Cerebellar nuclear complex (tissue), 1 donor: ENCODE data around the gene RPS18.
"Not testable (repeated sequence)": the region's sequence is repeated elsewhere in the genome, so short reads cannot be mapped to it uniquely, and the experiment has no call there.

Experiments
- DNase-seq, 2 experiments: peaks; one replicate each; lab custom pipeline; 2025; lab: John Stamatoyannopoulos, UW

RPS18 gene

DNA sequence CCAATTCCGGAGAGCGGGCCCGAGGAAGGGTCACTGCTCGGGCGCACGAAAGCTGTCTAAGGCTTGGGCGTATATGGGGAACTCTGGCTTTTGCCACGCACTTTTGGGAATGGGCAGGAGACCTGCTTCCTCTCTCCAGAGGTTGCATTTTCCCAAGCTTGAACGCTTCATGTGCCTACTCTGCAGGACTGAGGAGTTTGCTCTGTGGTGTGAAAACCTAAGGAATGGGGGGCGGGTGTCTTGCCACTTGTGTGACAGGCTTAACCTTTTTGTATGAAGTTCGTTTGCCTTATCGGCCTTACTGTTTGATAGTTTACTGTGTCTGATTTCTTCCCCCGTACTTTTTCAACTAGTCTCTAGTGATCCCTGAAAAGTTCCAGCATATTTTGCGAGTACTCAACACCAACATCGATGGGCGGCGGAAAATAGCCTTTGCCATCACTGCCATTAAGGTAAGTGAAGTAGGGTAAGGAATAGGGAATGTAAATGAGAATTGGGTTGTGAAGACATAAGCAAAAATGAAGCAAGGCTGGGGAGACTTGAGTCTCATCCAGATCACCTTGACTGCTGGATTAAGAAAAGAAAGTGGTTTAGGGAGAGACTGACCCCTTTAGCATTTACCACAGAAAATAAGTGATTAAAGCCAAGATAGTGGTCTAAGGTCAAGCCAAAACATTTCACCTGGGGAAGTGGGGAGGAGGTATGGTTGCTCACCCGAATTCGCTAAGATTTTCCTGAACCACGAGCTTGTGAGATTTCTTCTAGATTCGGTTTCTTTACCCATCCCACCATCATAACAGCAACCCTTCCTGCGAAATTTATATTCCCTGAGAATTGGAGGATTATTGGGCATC, 627 bp downstream of the RPS18 start:
- no peak for DNase-seq

- DNase-seq: no peak
Measured at GRCh38 chr6:33273129-33273923, 1.5 kb downstream of the RPS18 start.

- DNase-seq: no peak
Measured at GRCh38 chr6:33273924-33274902, 2.3 kb downstream of the RPS18 start.

- DNase-seq: not testable (repeated sequence)
Measured at GRCh38 chr6:33275795-33276580, 4.1 kb downstream of the RPS18 start.

GRCh38 chr6:33276581-33276863, 4.6 kb downstream of the RPS18 start:
- no peak for DNase-seq

DNA sequence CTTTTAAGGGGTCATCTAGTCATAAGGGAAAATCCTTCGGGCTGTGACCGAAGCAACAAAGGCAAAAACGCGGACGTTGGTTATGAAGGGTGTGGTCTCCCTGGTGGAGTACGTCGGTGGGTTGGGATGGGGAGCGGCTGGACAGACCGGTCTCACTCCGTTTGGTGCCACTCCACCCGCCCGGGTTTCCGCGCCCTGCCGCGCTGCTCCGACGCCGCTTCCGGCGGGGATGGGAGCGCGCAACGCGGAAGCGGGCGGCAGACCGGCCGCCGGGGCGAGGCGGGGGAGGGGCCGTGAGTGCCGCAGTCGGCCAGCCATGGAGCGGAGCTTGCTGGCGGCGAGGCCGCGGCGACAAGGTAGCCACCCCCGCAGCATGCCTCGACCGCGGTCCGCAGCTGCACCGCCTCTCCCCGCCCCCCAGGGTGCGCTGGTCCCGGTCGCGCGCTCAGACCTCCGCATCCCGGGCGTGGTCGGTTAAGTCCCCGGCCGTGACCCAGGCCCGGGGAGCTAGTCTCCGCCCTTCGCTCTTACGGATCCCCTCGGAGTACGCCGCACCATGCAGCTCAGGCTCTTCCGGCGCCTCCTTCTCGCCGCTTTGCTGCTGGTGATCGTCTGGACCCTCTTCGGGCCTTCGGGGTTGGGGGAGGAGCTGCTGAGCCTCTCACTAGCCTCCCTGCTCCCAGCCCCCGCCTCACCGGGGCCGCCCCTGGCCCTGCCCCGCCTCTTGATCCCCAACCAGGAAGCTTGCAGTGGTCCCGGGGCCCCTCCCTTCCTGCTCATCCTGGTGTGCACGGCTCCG, 5.2 kb downstream of the RPS18 start, which contains the start of gene B3GALT4:
Gene B3GALT4 (plus strand): TSS at position 260 of the 799 bp plus-strand sequence. CDS start 297 bp downstream, at position 557.
- peak in 1 of 2 experiments; percentile 10 for DNase-seq

- DNase-seq: no peak
Measured at GRCh38 chr6:33277663-33278391, 6.0 kb downstream of the RPS18 start.

DNA sequence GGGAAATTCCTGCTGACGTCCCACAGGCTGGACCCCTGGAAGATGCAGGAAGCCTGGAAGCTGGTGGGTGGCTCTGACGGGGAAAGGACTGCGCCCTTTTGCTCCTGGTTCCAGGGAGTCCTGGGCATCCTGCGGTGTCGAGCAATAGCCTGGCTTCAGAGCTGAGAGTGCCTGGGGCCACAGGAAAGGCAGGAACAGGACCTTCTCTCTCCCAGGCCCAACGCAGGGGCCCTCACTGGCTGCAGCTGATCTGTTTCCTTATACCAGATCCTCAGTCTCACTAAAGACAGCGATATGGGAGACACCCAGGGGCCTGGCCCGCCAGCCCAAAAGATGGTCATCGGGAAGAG, 6.5 kb downstream of the RPS18 start:
- DNase-seq: no peak

GRCh38 chr6:33278810-33279209, 6.9 kb downstream of the RPS18 start:
- DNase-seq: no peak

- DNase-seq: peak; percentile 2 to 31
Measured at GRCh38 chr6:33279257-33279695, 7.4 kb downstream of the RPS18 start.

- no peak for DNase-seq
Measured at GRCh38 chr6:33279971-33280511, 8.2 kb downstream of the RPS18 start.

GRCh38 chr6:33280539-33280938, 8.7 kb downstream of the RPS18 start:
- DNase-seq: no peak

- DNase-seq: not testable (repeated sequence)
Measured at GRCh38 chr6:33285214-33285613, 13.3 kb downstream of the RPS18 start.

GRCh38 chr6:33286946-33287914, 15.4 kb downstream of the RPS18 start:
- no peak for DNase-seq

DNA sequence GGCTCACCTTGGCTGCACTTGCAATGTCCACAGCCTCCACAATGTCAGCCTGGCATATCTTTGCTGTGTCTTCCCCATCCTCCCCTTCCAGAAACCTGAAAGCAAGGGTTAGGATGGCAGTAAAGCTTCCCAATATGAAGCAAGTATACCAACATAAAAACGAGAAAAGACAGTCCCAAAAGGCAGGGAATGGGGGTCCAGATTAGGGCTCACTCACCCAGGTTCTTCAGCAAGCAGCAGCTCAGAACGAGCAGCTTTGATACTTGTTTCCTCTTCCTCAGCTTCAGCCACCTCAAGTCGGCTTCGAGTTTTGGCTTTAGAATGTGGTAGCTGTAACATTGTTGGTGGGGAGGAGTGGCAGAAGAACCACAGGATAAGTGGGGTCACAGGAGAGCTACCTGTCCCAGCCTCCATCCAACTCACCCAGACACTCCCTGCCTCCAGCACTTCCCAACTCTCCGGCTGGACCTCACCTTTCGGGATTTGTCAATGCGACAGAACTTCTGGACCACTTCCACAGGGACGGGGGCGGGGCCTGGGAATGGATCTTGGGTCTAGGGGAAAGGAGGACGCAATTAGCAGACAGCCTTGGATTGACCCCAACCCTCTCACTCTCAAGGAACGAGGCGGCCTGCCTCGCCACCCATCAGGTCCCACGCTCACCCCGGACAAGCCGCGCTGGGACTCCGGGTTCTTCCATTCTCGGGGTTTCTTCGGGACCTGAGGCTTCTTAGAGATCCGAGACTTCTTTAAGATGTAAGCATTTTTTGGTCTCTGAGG, 16.5 kb downstream of the RPS18 start:
- no peak for DNase-seq

DNA sequence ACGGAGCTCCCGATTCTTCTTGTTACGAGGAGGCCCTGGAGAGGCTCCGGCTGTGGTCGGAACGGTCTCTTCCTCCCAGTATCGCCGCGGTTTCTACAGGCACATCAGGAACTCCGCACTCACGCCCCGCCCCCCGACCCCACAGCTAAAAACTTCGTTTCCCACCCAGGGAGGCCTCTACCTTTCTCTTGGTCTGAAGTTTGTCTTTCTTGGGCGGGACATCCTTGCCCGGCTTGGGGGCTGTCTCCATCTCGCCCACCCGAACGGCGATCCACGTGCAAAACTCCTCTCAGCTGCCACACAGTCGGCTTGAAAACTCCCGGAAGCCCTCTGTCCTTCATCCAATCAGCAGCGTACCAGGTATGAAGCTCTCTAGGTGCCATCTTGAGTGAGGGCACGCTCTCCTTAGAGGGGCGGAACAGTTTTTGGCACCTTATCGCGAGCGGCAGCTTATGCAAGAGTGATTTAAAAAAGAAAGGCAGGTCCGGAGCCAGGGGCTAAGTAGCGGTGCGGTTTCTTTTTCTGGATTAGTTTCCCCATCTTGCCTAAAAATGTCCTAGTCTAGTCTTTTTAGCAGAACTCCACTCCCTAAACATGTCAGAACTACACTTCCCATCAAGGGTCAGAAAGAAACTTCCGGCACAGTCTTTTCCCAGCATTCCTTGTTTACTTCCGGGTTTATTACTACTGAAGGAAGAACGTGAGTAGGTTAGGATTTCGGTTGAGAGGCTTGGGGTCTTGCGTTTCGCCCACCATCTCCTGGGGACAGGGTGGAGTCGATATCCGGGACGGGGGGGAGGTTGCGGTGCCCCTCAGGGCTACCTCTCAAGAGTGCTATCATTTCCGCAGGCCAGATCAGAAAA, 17.3 kb downstream of the RPS18 start, which contains the start of the genes PFDN6 and WDR46:
Gene PFDN6 (plus strand): TSS at position 681 of the 863 bp plus-strand sequence. CDS start 256 bp downstream, outside the sequence.
Gene WDR46 (minus strand): TSS at position 319 of the 863 bp plus-strand sequence. CDS start 69 bp downstream, at position 250.
- DNase-seq: peak; percentile 42 to 95
